RWPE2 (cell line): Measurements from ENCODE around the gene GLIS2.

ENCODE experiments used
- ATAC-seq: fragments of 200-7000 bp; cut with Tn5 transposase; 3 replicates; pipeline ENCODE4 v1.9.1; 2021; ENCODE audit warnings: low read depth
- DNase-seq: peaks from one replicate; pipeline ENCODE4 v3.0.0-alpha.2; 2020; ENCODE audit warnings: low spot score
- H3K27ac ChIP-seq: fragments of 450-650 bp; 2 replicates; pipeline ENCODE4 v1.5.1; 2017; ENCODE audit warnings: mild to moderate bottlenecking; ENCODE audit not compliant: poor library complexity, severe bottlenecking
- H3K27me3 ChIP-seq: fragments of 250-450 bp; sonication (Bioruptor Pico); 2 replicates; pipeline ENCODE4 v1.5.1; 2021; ENCODE audit warnings: mild to moderate bottlenecking, moderate library complexity; ENCODE audit not compliant: insufficient read depth, poor library complexity, severe bottlenecking
- H3K36me3 ChIP-seq: fragments of 250-450 bp; sonication (Bioruptor Pico); 2 replicates; pipeline ENCODE4 v1.5.1; 2020; ENCODE audit warnings: low read depth, mild to moderate bottlenecking, moderate library complexity
- H3K4me1 ChIP-seq: fragments of 250-450 bp; sonication (Bioruptor Pico); 2 replicates; pipeline ENCODE4 v1.5.1; 2021; ENCODE audit warnings: mild to moderate bottlenecking, moderate library complexity; ENCODE audit not compliant: insufficient read depth, poor library complexity, severe bottlenecking
- H3K4me3 ChIP-seq: fragments of 250-450 bp; sonication (Bioruptor Pico); 2 replicates; pipeline ENCODE4 v1.5.1; 2021; ENCODE audit warnings: mild to moderate bottlenecking, moderate library complexity; ENCODE audit not compliant: severe bottlenecking
- H3K9me3 ChIP-seq: fragments of 250-450 bp; sonication (Bioruptor Pico); 2 replicates; pipeline ENCODE4 v1.5.1; 2021; ENCODE audit warnings: mild to moderate bottlenecking, moderate library complexity; ENCODE audit not compliant: severe bottlenecking
- TF ChIP-seq, protein P1 (sequence below): fragments of 450-650 bp; IDR thresholded peaks from one replicate; pipeline ENCODE4 v1.5.1; 2017; ENCODE audit warnings: mild to moderate bottlenecking, moderate library complexity; ENCODE audit not compliant: poor library complexity, severe bottlenecking

Gene GLIS2

DNA sequence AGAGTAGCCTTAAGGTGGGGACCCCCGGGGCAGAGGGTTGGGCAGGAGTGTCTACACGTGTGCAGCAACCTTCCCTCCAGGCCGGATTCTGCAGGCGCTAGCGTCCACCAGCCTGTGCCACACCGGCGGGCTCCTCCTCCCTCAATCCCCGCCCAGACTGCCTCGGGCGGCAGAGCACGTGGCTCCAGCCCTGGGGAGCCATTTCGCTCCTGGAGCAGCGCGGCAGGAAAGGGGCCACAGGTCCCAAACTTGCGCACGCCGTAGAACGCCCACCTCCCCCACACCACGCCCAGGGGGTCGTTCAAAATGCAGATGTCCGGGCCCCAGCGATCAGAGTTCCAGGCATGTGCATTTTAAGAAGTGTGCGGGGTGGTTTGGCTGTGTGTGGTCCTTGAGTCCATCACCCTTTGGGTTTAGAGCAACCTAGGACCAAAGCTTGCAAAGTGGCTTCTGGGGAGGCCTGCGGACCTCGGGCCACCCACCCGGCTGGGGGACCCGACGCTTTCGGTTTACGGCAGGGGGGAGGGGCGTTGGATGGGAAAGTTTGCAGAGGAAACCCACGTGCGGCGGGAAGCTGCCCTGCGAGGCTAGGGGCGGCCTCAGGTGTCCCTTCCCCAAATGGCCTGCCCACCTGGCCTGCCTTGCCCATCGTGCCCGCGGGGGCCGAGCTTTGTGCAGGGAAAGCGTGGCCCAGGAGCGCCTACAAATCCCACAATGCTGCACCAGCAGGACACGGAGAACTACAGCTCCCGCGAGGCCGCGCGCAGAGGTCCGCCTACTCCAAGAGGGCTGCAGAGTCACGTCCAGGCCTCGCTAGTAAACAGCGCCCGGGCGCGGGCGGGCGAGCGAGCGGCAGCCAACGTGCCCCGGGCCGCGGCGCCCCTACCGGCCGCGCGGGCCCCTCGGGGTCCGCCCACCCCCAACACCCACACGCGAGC is 44.4 kb upstream of the GLIS2 start:
- Histone ChIP-seq H3K4me1 (no peaks in the 10 kb centered on the region), H3K36me3 (0 out of 2 replicates have a peak, but pooled peaks cover 3% of the 10 kb centered on the region), H3K27ac (peak overlapping the region; percentile 80), H3K9me3 (no peaks in the 10 kb centered on the region), H3K27me3 (no peaks in the 10 kb centered on the region), H3K4me3 (peak overlapping the region; percentile 59)
- DNase-seq = peak; percentile 96
- ATAC-seq = peak; percentile 80
- TF ChIP-seq, protein P1, sequence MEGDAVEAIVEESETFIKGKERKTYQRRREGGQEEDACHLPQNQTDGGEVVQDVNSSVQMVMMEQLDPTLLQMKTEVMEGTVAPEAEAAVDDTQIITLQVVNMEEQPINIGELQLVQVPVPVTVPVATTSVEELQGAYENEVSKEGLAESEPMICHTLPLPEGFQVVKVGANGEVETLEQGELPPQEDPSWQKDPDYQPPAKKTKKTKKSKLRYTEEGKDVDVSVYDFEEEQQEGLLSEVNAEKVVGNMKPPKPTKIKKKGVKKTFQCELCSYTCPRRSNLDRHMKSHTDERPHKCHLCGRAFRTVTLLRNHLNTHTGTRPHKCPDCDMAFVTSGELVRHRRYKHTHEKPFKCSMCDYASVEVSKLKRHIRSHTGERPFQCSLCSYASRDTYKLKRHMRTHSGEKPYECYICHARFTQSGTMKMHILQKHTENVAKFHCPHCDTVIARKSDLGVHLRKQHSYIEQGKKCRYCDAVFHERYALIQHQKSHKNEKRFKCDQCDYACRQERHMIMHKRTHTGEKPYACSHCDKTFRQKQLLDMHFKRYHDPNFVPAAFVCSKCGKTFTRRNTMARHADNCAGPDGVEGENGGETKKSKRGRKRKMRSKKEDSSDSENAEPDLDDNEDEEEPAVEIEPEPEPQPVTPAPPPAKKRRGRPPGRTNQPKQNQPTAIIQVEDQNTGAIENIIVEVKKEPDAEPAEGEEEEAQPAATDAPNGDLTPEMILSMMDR = peak; percentile 42

DNA sequence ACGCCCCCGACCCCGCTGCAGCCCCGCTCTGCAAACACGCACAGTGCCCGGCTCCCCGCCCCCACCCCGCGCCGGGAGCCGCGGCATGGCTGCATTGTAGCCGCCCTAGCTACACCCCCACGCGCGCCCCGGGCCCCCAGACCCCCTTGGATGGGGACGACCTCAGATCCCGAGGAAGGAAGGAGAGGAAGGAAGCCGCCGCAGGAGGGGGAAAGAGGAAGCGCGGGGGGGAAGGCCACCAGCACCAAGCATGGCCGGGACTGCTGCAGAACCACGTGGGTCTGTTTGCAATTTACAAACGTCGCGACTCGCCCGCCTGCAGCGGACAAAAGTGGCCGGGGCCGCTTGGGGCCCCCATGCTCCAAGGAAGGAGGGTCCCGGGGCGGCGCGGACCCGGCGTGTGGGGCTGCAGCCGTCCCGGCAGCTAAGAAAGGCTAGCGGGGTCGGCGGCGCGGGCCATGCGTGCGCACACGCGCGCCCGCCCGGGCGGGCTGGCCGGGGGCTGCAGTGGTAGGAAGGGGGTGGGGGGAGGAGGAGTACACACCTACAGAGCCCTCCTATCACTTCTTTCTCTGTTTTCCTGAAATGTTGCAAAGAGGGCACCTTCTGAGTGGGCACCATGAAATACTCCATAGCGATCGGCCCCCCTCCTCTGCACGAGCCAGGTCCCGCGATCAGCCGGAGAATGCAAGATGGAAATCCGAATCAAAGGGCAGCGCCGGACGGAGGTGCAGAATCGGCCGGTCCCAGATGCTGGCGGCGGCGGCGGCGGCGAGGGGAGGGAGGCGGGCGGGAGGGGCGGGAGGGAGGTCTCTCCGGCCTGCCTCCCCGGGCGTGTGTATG is 43.5 kb upstream of the GLIS2 start:
- Histone ChIP-seq H3K4me1 (no peaks in the 10 kb centered on the region), H3K4me3 (peak overlapping the region; percentile 59), H3K36me3 (no peaks in the 10 kb centered on the region), H3K27ac (peak overlapping the region; percentile 80), H3K9me3 (no peaks in the 10 kb centered on the region), H3K27me3 (no peaks in the 10 kb centered on the region)
- TF ChIP-seq, protein P1 = no peak
- DNase-seq (no peak), ATAC-seq (no peak)

DNA sequence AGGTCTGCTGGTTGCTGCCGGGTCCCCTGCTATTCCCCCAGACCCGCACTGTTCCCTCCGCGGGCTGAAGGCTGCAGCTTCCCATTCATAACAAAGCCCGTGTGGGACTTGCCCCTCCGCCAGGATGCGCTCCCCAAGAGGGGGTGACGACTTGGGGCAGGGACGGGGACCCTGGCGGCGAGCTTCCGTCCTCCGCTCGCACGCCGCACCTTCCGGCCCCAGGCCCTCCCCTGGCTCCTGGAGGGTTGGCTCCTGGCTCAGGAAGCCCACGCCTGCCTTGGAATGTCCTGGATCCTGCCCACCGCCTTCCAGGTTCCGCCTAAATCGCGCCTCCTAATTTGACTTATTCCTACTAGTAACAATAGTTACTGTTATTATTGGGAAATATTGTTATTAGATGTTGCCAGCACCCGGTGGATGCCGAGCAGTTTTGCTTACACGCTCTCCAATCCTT is 42.0 kb upstream of the GLIS2 start:
- Histone ChIP-seq H3K9me3 (no peaks in the 10 kb centered on the region), H3K4me1 (no peaks in the 10 kb centered on the region), H3K27ac (peak overlapping the region; percentile 80), H3K36me3 (no peaks in the 10 kb centered on the region), H3K4me3 (peak overlapping the region; percentile 59), H3K27me3 (no peaks in the 10 kb centered on the region)
- ATAC-seq = peak; percentile 62
- TF ChIP-seq, protein P1 = peak; percentile 47
- no peak for DNase-seq

DNA sequence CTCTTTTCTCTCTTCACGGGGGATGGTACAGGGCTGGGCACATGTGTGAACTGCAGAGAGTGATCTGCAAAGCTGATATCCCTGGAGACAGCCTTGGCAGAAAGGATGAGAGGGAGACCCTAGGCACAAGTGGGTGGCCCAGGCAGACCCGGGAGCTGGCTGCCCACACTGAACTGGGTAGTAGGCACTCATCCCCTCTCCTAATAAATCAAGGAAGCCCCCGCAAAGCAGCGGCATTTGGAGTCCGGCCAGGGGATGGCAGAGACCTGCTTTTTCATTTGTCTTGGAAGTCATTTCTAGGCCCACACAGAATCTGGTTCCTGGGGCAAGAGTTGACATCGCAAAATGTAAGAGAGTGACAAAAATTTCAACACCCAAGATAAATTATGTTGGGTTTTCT is 40.0 kb upstream of the GLIS2 start:
- no peaks in the 10 kb centered on the region for H3K9me3 ChIP-seq
- TF ChIP-seq, protein P1 = no peak

More for the DNA sequence above, 40.0 kb upstream of the GLIS2 start:
- no peaks in the 10 kb centered on the region for H3K4me1 ChIP-seq
- ATAC-seq (no peak), DNase-seq (no peak)
- H3K36me3 ChIP-seq = peaks cover 2% of the 10 kb centered on the region
- no peak overlapping the region for H3K27ac ChIP-seq
- no peak overlapping the region for H3K4me3 ChIP-seq
- H3K27me3 ChIP-seq = no peaks in the 10 kb centered on the region
